IMR-90 (cell line): ENCODE data around the gene DIAPH1. TPM values are rescaled to one million over a fixed set of nuclear protein-coding genes. Genes with fewer than 3 reads are reported as not detected.
A peak's percentile ranks its signal among the peaks of the same experiment; 100 is the strongest.

Source experiments
- ATAC-seq: fragments of 200-7000 bp; cut with Tn5 transposase; 2 replicates; pipeline ENCODE4 v1.9.1; 2020; ENCODE audit warnings: low read depth, mild to moderate bottlenecking, moderate library complexity
- BruUV-seq: library from RNA; stranded (reverse); fragments of 400-500 nt; replicated peaks from 2 replicates; lab custom pipeline; 2021; lab: Mats Ljungman, UMichigan
- CTCF ChIA-PET: fragments of 300-600 bp; formaldehyde crosslinking; extraction: SDS; loops from one replicate; lab custom pipeline; 2021; ENCODE audit warnings: antibody characterized with exemption; lab: Yijun Ruan, JAX
- POLR2A ChIA-PET: fragments of 300-600 bp; sonication (Branson Sonifier 250); formaldehyde crosslinking; loops from one replicate; lab custom pipeline; 2022; ENCODE audit warnings: antibody characterized with exemption; ENCODE audit not compliant: unreplicated experiment; lab: Charles Lee
- DNase-seq: peaks from one replicate; pipeline ENCODE4 v3.0.0; 2013
- H2AFZ ChIP-seq: replicated peaks from 2 replicates; pipeline ENCODE3; 2013; ENCODE audit warnings: low read length, mild to moderate bottlenecking; ENCODE audit not compliant: poor library complexity
- H2AK5ac ChIP-seq: 2 replicates; pipeline ENCODE4 v1.6.1; 2013; ENCODE audit warnings: low read depth, low read length, inconsistent platforms
- H2AK9ac ChIP-seq: replicated peaks from 2 replicates; pipeline ENCODE3; 2013; ENCODE audit warnings: mild to moderate bottlenecking, low read depth, low read length, moderate library complexity; ENCODE audit not compliant: poor library complexity
- H2BK120ac ChIP-seq: 2 replicates; pipeline ENCODE4 v1.6.1; 2013; ENCODE audit warnings: low read depth, low read length, inconsistent platforms
- H2BK15ac ChIP-seq: 3 replicates; pipeline ENCODE4 v1.6.1; 2013; ENCODE audit warnings: low read depth, low read length, inconsistent platforms
- H2BK20ac ChIP-seq: 2 replicates; pipeline ENCODE4 v1.6.1; 2013; ENCODE audit warnings: low read depth, mild to moderate bottlenecking, inconsistent platforms, low read length, moderate library complexity
- H2BK5ac ChIP-seq: 2 replicates; pipeline ENCODE4 v1.6.1; 2013; ENCODE audit warnings: mild to moderate bottlenecking, low read depth, low read length, inconsistent platforms; ENCODE audit not compliant: poor library complexity, severe bottlenecking
- H3K14ac ChIP-seq: replicated peaks from 2 replicates; pipeline ENCODE4 v1.6.1; 2013; ENCODE audit warnings: low read depth, low read length, inconsistent platforms
- H3K18ac ChIP-seq: 2 replicates; pipeline ENCODE4 v1.6.1; 2013; ENCODE audit warnings: low read depth, low read length, control low read depth
- H3K23ac ChIP-seq: 2 replicates; pipeline ENCODE4 v1.6.1; 2013; ENCODE audit warnings: low read depth, low read length, inconsistent platforms
- H3K27ac ChIP-seq: 2 replicates; pipeline ENCODE4 v1.5.1; 2013; ENCODE audit warnings: mild to moderate bottlenecking, control low read depth, low read length; ENCODE audit not compliant: insufficient read depth
- H3K27me3 ChIP-seq: 2 replicates; pipeline ENCODE4 v1.6.1; 2013; ENCODE audit warnings: low read length; ENCODE audit not compliant: control insufficient read depth, insufficient read depth
- H3K36me3 ChIP-seq: 2 replicates; pipeline ENCODE4 v1.6.1; 2013; ENCODE audit warnings: low read length, mixed read lengths; ENCODE audit not compliant: control insufficient read depth, insufficient read depth
- H3K4ac ChIP-seq: 2 replicates; pipeline ENCODE4 v1.6.1; 2013; ENCODE audit warnings: low read depth, low read length, inconsistent platforms
- H3K4me1 ChIP-seq: 2 replicates; pipeline ENCODE4 v1.6.1; 2013; ENCODE audit warnings: low read length, mixed read lengths; ENCODE audit not compliant: control insufficient read depth, insufficient read depth
- H3K4me2 ChIP-seq: 2 replicates; pipeline ENCODE4 v1.6.1; 2013; ENCODE audit warnings: low read depth, mild to moderate bottlenecking, control low read depth, low read length, moderate library complexity
- H3K4me3 ChIP-seq: 2 replicates; pipeline ENCODE4 v1.5.1; 2013; ENCODE audit warnings: low read depth, mild to moderate bottlenecking, control low read depth, low read length, moderate library complexity; ENCODE audit not compliant: insufficient read depth
- H3K56ac ChIP-seq: 2 replicates; pipeline ENCODE4 v1.6.1; 2013; ENCODE audit warnings: low read length, inconsistent platforms; ENCODE audit not compliant: insufficient read depth; ENCODE audit errors: extremely low read depth
- H3K79me1 ChIP-seq, 2 experiments: 2 replicates each; pipeline ENCODE4 v1.6.1; 2013; ENCODE audit warnings: low read length in 2 of 2, inconsistent platforms in 1 of 2, low read depth in 1 of 2
- H3K9ac ChIP-seq: 2 replicates; pipeline ENCODE4 v1.6.1; 2013; ENCODE audit warnings: low read depth, low read length, control low read depth
- H3K9me1 ChIP-seq: 2 replicates; pipeline ENCODE4 v1.6.1; 2013; ENCODE audit warnings: low read length, inconsistent platforms; ENCODE audit not compliant: insufficient read depth
- H3K9me3 ChIP-seq: 2 replicates; pipeline ENCODE4 v1.6.1; 2013; ENCODE audit warnings: low read length; ENCODE audit not compliant: control insufficient read depth, insufficient read depth
- H4K20me1 ChIP-seq: 2 replicates; pipeline ENCODE4 v1.6.1; 2013; ENCODE audit warnings: low read length, inconsistent platforms; ENCODE audit not compliant: insufficient read depth
- H4K5ac ChIP-seq: 2 replicates; pipeline ENCODE4 v1.6.1; 2013; ENCODE audit warnings: mild to moderate bottlenecking, low read depth, low read length, control low read depth
- H4K8ac ChIP-seq, 2 experiments: 2 replicates each; pipeline ENCODE4 v1.6.1; 2013; ENCODE audit warnings: low read depth in 2 of 2, low read length in 2 of 2, control low read depth in 1 of 2, inconsistent platforms in 1 of 2
- H4K91ac ChIP-seq: 2 replicates; pipeline ENCODE4 v1.6.1; 2013; ENCODE audit warnings: low read depth, low read length, inconsistent platforms; ENCODE audit not compliant: insufficient read depth
- BHLHE40 ChIP-seq: fragments of 150-350 bp; IDR thresholded peaks from 2 replicates; pipeline ENCODE4 v1.6.1; 2016; ENCODE audit warnings: mild to moderate bottlenecking, low read depth, low read length
- CTCF ChIP-seq: conservative IDR thresholded peaks from 2 replicates; pipeline ENCODE4 v1.5.1; 2012; ENCODE audit warnings: mild to moderate bottlenecking, low read depth, low read length, improper control_type of control experiment
- ELK1 ChIP-seq: fragments of 150-350 bp; IDR thresholded peaks from 2 replicates; pipeline ENCODE4 v1.6.1; 2016; ENCODE audit warnings: low read depth, mild to moderate bottlenecking, low read length, moderate library complexity, borderline replicate concordance
- FOS ChIP-seq: fragments of 150-350 bp; IDR thresholded peaks from 2 replicates; pipeline ENCODE4 v1.6.1; 2016; ENCODE audit warnings: low read depth, low read length
- MAFK ChIP-seq: IDR thresholded peaks from 2 replicates; pipeline ENCODE4 v1.6.1; 2012; ENCODE audit warnings: low read depth, low read length, improper control_type of control experiment
- MAZ ChIP-seq: IDR thresholded peaks from 2 replicates; pipeline ENCODE4 v1.6.1; 2012; ENCODE audit warnings: low read depth, mild to moderate bottlenecking, low read length, improper control_type of control experiment, moderate library complexity, borderline replicate concordance
- MXI1 ChIP-seq: IDR thresholded peaks from 2 replicates; pipeline ENCODE4 v1.6.1; 2012; ENCODE audit warnings: low read depth, mild to moderate bottlenecking, low read length, moderate library complexity, borderline replicate concordance
- NFE2L2 ChIP-seq: fragments of 150-350 bp; IDR thresholded peaks from 2 replicates; pipeline ENCODE4 v1.6.1; 2016; ENCODE audit warnings: low read depth, mild to moderate bottlenecking, low read length
- RAD21 ChIP-seq: IDR thresholded peaks from 2 replicates; pipeline ENCODE4 v1.6.1; 2012; ENCODE audit warnings: low read length, improper control_type of control experiment
- RCOR1 ChIP-seq: IDR thresholded peaks from 2 replicates; pipeline ENCODE4 v1.6.1; 2012; ENCODE audit warnings: mild to moderate bottlenecking, low read length, improper control_type of control experiment; ENCODE audit not compliant: insufficient replicate concordance
- RFX5 ChIP-seq: IDR thresholded peaks from 2 replicates; pipeline ENCODE4 v1.8.0; 2012; ENCODE audit warnings: low read depth, mild to moderate bottlenecking, low read length, moderate library complexity
- WGBS, 2 experiments: methylation state at CpG; one replicate each; pipeline versions ENCODE4 v1.1.5 to v1.1.7; 2013; ENCODE audit warnings: missing lambda C conversion rate in 2 of 2; ENCODE audit not compliant: insufficient read length in 1 of 2; ENCODE audit errors: extremely low coverage in 2 of 2; 5-methylcytosine and 5-hydroxymethylcytosine counted together
- dilution Hi-C: fragments of 300-500 bp; cut with HindIII; formaldehyde crosslinking; loops from one replicate; pipeline ENCODE4 v1.14.3; 2018; ENCODE audit warnings: low sequenced_read_pairs; ENCODE audit not compliant: unreplicated experiment
- in situ Hi-C: fragments of 300-500 bp; cut with MboI; formaldehyde crosslinking; loops from 3 replicates; pipeline ENCODE4 v1.14.3; 2019; ENCODE audit warnings: low sequenced_read_pairs, inconsistent platforms, mixed read lengths
- intact Hi-C: fragments of 100-400 bp; cut with micrococcal nuclease; formaldehyde crosslinking; loops from 2 replicates; pipeline ENCODE4 v1.10.0; 2022
- polyA plus RNA-seq, 3 experiments: library from polyadenylated mRNA; depleted of rRNA; stranded (reverse); fragments of >200 nt; gene quantifications; 2 replicates each; pipeline ENCODE4 v1.2.3, GENCODE V29; 2012; ENCODE audit warnings: low replicate concordance in 1 of 3
- total RNA-seq: library from RNA; depleted of rRNA; stranded (reverse); fragments of >200 nt; gene quantifications from 2 replicates; pipeline ENCODE4 v1.2.3, GENCODE V29; 2012
- TF ChIP-seq, protein P1 (sequence below): fragments of 150-350 bp; IDR thresholded peaks from 2 replicates; pipeline ENCODE4 v1.6.1; 2017; ENCODE audit warnings: mild to moderate bottlenecking, antibody characterized with exemption, low read length, low read depth

Gene DIAPH1
- total and polyA plus RNA-seq, 2 of the 4 experiments (the other 2 are of a cell fraction): 12.0 to 37.4 TPM

DNA sequence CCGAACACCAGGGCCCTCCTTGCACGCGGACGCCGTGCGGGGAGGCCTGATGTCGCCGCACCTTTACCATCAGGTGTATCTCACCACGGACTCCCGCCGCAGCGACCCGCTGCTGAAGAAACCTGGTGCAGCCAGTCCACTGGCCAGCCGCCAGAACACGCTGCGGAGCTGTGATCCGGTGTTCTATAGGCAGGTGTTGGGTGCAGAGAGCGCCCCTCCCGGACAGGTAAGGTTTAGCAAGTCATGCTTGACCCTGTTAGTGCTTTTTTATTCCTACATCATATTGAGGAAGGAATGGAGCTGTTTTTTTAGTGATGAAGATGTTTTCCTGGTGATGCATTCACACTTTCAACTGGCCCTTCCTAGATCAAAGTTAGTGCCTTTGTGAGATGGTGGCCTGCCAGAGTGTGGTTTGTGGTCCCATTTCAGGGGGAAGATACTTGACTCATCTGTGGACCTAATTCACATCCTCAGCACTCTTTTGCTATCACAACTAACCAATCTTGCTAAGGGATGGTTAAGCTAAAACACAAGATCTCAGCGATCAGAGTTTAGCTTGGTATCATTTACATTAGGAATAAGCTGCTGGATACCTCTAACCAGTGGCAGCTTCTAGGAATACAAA, 140.4 kb downstream of the DIAPH1 start:
- no peaks in the 10 kb centered on the region for H3K27me3 ChIP-seq
- H3K4me3 ChIP-seq: peak overlapping the region; percentile 54; the same call in 1 of the 2 replicates
- H3K9me3 ChIP-seq: no peaks in the 10 kb centered on the region
- no peaks in the 10 kb centered on the region for H3K36me3 ChIP-seq
- BruUV-seq: no TSS peak
- H3K9me1 ChIP-seq: peaks cover 6% of the 10 kb centered on the region; the same call in 1 of the 2 replicates
- H2AK5ac ChIP-seq: no peak overlapping the region
- H2AFZ ChIP-seq: no peak overlapping the region
- peaks cover 17% of the 10 kb centered on the region for H3K4me1 ChIP-seq
- no peak overlapping the region for H3K18ac ChIP-seq
- dilution Hi-C loops (no loop called here), in situ Hi-C loops (loop anchor here (5.0 kb wide), 1 partner anchor 44 kb away; no protein-coding TSS in a partner anchor), intact Hi-C loops (loop anchor here (5.0 kb wide), 2 partner anchors 46 to 61 kb away; partner anchors contain the start of genes PCDHGA12 and PCDHGB7)
- peaks cover 25 to 54% of the 10 kb centered on the region in 2 experiments for H3K79me1 ChIP-seq
- no peak overlapping the region for H4K5ac ChIP-seq
- no peak overlapping the region for H2BK20ac ChIP-seq
- no peak for ATAC-seq
- peak overlapping the region; percentile 63; the same call in 1 of the 2 replicates for H3K23ac ChIP-seq
- H3K4ac ChIP-seq: no peak overlapping the region
- ChIA-PET CTCF (interaction anchor here (0.7 to 3.1 kb wide), 8 partner anchors 31 to 79 kb away, joined by 3 to 19 read pairs (median 4); partner anchors contain the start of gene PCDHGA10), POLR2A (no interaction called here)
- no peak overlapping the region for H3K27ac ChIP-seq
- peak overlapping the region; percentile 64 for H3K4me2 ChIP-seq
- H4K91ac ChIP-seq: no peak overlapping the region
- peaks cover 37% of the 10 kb centered on the region for H4K20me1 ChIP-seq
- no peak overlapping the region for H4K8ac ChIP-seq
- no peak overlapping the region; the same call in 1 of the 2 replicates for H3K9ac ChIP-seq
- no peak overlapping the region for H2BK5ac ChIP-seq
- H2AK9ac ChIP-seq: no peak overlapping the region
- no peak overlapping the region for H3K56ac ChIP-seq
- H3K14ac ChIP-seq: peak overlapping the region; percentile 31; the same call in 1 of the 2 replicates
- H2BK15ac ChIP-seq: no peak overlapping the region
- TF ChIP-seq NFE2L2: no peak
- TF ChIP-seq, protein P1, sequence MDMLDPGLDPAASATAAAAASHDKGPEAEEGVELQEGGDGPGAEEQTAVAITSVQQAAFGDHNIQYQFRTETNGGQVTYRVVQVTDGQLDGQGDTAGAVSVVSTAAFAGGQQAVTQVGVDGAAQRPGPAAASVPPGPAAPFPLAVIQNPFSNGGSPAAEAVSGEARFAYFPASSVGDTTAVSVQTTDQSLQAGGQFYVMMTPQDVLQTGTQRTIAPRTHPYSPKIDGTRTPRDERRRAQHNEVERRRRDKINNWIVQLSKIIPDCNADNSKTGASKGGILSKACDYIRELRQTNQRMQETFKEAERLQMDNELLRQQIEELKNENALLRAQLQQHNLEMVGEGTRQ: no peak
- no peak; the same call in 1 of the 2 replicates for TF ChIP-seq CTCF
- no peak for TF ChIP-seq RFX5
- TF ChIP-seq MXI1: no peak
- TF ChIP-seq FOS: no peak
- TF ChIP-seq BHLHE40: no peak
- TF ChIP-seq RCOR1: no peak
- no peak for TF ChIP-seq MAFK
- no peak for TF ChIP-seq MAZ
- TF ChIP-seq RAD21: no peak
- no peak for TF ChIP-seq ELK1
- peak; percentile 52 for DNase-seq
- no peak overlapping the region for H2BK120ac ChIP-seq
- 34% methylated on average over 8 of the region's 20 CpGs; no CpG with 5 or more reads in 1 of the 2 experiments for WGBS, 2 experiments
